Activated naive CD8-positive, alpha-beta T cell treated with anti-CD3 and anti-CD28 coated beads, Interleukin-2, amount 50 U/mL, for 24 hours (primary cell): ENCODE data around the gene HAUS7.

ENCODE experiments used
- ATAC-seq: fragments of 150-1000 bp; cut with Tn5 transposase; one replicate; pipeline ENCODE4 v1.10.0; 2021
- DNase-seq: peaks from one replicate; pipeline ENCODE4 v3.0.0; 2021
- H3K27ac Mint-ChIP-seq: one replicate; pipeline ENCODE4 v1.8.0; 2021; ENCODE audit warnings: mild to moderate bottlenecking, mixed read lengths
- H3K27me3 Mint-ChIP-seq: one replicate; pipeline ENCODE4 v1.8.0; 2021; ENCODE audit warnings: mixed read lengths
- H3K36me3 Mint-ChIP-seq: one replicate; pipeline ENCODE4 v1.8.0; 2021; ENCODE audit warnings: low read depth, mixed read lengths
- H3K4me1 Mint-ChIP-seq: one replicate; pipeline ENCODE4 v1.8.0; 2021; ENCODE audit warnings: mixed read lengths
- H3K4me3 Mint-ChIP-seq: one replicate; pipeline ENCODE4 v1.8.0; 2021; ENCODE audit warnings: mild to moderate bottlenecking, moderate library complexity, mixed read lengths
- H3K9me3 Mint-ChIP-seq: one replicate; pipeline ENCODE4 v1.8.0; 2021; ENCODE audit warnings: mixed read lengths

The HAUS7 gene

GRCh38 chrX:153433161-153433680 lies 37.2 kb downstream of the HAUS7 start:
- no peak for ATAC-seq
- no peak overlapping the region for H3K4me3 Mint-ChIP-seq
- no peak for DNase-seq
- no peaks in the 10 kb centered on the region for H3K9me3 Mint-ChIP-seq
- no peak overlapping the region for H3K27ac Mint-ChIP-seq
- H3K36me3 Mint-ChIP-seq: no peaks in the 10 kb centered on the region
- H3K4me1 Mint-ChIP-seq: no peaks in the 10 kb centered on the region
- H3K27me3 Mint-ChIP-seq: no peaks in the 10 kb centered on the region

- Mint-ChIP-seq H3K4me3 (no peak overlapping the region), H3K27ac (no peak overlapping the region), H3K9me3 (no peaks in the 10 kb centered on the region), H3K36me3 (no peaks in the 10 kb centered on the region), H3K27me3 (no peaks in the 10 kb centered on the region), H3K4me1 (no peaks in the 10 kb centered on the region)
- DNase-seq (no peak), ATAC-seq (no peak)
These were observed 39.6 kb downstream of the HAUS7 start for GRCh38 chrX:153430796-153431195.

GRCh38 chrX:153426204-153426603 lies 44.2 kb downstream of the HAUS7 start:
- ATAC-seq: no peak
- no peaks in the 10 kb centered on the region for H3K9me3 Mint-ChIP-seq
- no peaks in the 10 kb centered on the region for H3K36me3 Mint-ChIP-seq
- no peak overlapping the region for H3K4me3 Mint-ChIP-seq
- H3K27ac Mint-ChIP-seq: no peak overlapping the region
- H3K27me3 Mint-ChIP-seq: no peaks in the 10 kb centered on the region
- H3K4me1 Mint-ChIP-seq: no peaks in the 10 kb centered on the region
- no peak for DNase-seq

- Mint-ChIP-seq H3K27ac (no peak overlapping the region), H3K27me3 (no peaks in the 10 kb centered on the region), H3K9me3 (no peaks in the 10 kb centered on the region), H3K4me1 (no peaks in the 10 kb centered on the region), H3K4me3 (no peak overlapping the region), H3K36me3 (no peaks in the 10 kb centered on the region)
- ATAC-seq (no peak), DNase-seq (no peak)
These were observed 46.7 kb downstream of the HAUS7 start for GRCh38 chrX:153423652-153424051.

- H3K36me3 Mint-ChIP-seq: no peaks in the 10 kb centered on the region
- ATAC-seq (no peak), DNase-seq (no peak)
- no peaks in the 10 kb centered on the region for H3K4me1 Mint-ChIP-seq
- H3K27ac Mint-ChIP-seq: no peak overlapping the region
- H3K27me3 Mint-ChIP-seq: no peaks in the 10 kb centered on the region
- H3K9me3 Mint-ChIP-seq: no peaks in the 10 kb centered on the region
- H3K4me3 Mint-ChIP-seq: no peak overlapping the region
These were observed 48.5 kb downstream of the HAUS7 start for GRCh38 chrX:153421856-153422255.

GRCh38 chrX:153420851-153421599 lies 49.4 kb downstream of the HAUS7 start:
- H3K9me3 Mint-ChIP-seq: no peaks in the 10 kb centered on the region
- no peak overlapping the region for H3K4me3 Mint-ChIP-seq
- H3K36me3 Mint-ChIP-seq: no peaks in the 10 kb centered on the region
- H3K27ac Mint-ChIP-seq: no peak overlapping the region
- no peaks in the 10 kb centered on the region for H3K4me1 Mint-ChIP-seq
- DNase-seq (no peak), ATAC-seq (no peak)
- H3K27me3 Mint-ChIP-seq: no peaks in the 10 kb centered on the region

- no peak overlapping the region for H3K4me3 Mint-ChIP-seq
- no peaks in the 10 kb centered on the region for H3K9me3 Mint-ChIP-seq
- no peaks in the 10 kb centered on the region for H3K36me3 Mint-ChIP-seq
- H3K27ac Mint-ChIP-seq: no peak overlapping the region
- no peaks in the 10 kb centered on the region for H3K27me3 Mint-ChIP-seq
- H3K4me1 Mint-ChIP-seq: no peaks in the 10 kb centered on the region
- no peak for DNase-seq
- no peak for ATAC-seq
These were observed 52.7 kb downstream of the HAUS7 start for GRCh38 chrX:153417637-153418036.

GRCh38 chrX:153416781-153417450 lies 53.5 kb downstream of the HAUS7 start:
- Mint-ChIP-seq H3K4me3 (no peak overlapping the region), H3K27me3 (no peaks in the 10 kb centered on the region), H3K9me3 (no peaks in the 10 kb centered on the region), H3K4me1 (peaks cover 4% of the 10 kb centered on the region), H3K27ac (no peak overlapping the region), H3K36me3 (no peaks in the 10 kb centered on the region)
- DNase-seq (no peak), ATAC-seq (no peak)

GRCh38 chrX:153414856-153415510 lies 55.4 kb downstream of the HAUS7 start:
- H3K36me3 Mint-ChIP-seq: no peaks in the 10 kb centered on the region
- no peak overlapping the region for H3K4me3 Mint-ChIP-seq
- no peak for DNase-seq
- H3K4me1 Mint-ChIP-seq: peaks cover 8% of the 10 kb centered on the region
- H3K9me3 Mint-ChIP-seq: no peaks in the 10 kb centered on the region
- H3K27me3 Mint-ChIP-seq: no peaks in the 10 kb centered on the region
- no peak for ATAC-seq
- no peak overlapping the region for H3K27ac Mint-ChIP-seq

- no peaks in the 10 kb centered on the region for H3K9me3 Mint-ChIP-seq
- H3K4me1 Mint-ChIP-seq: peaks cover 8% of the 10 kb centered on the region
- ATAC-seq (no peak), DNase-seq (no peak)
- H3K4me3 Mint-ChIP-seq: no peak overlapping the region
- H3K36me3 Mint-ChIP-seq: no peaks in the 10 kb centered on the region
- H3K27ac Mint-ChIP-seq: no peak overlapping the region
- no peaks in the 10 kb centered on the region for H3K27me3 Mint-ChIP-seq
These were observed 56.6 kb downstream of the HAUS7 start for GRCh38 chrX:153413731-153414130.

GRCh38 chrX:153412746-153413720 lies 57.3 kb downstream of the HAUS7 start:
- Mint-ChIP-seq H3K27ac (no peak overlapping the region), H3K36me3 (no peaks in the 10 kb centered on the region), H3K4me1 (peaks cover 8% of the 10 kb centered on the region), H3K27me3 (no peaks in the 10 kb centered on the region), H3K4me3 (peak overlapping the region; percentile 73), H3K9me3 (no peaks in the 10 kb centered on the region)
- DNase-seq: no peak
- ATAC-seq: no peak

- Mint-ChIP-seq H3K4me1 (peaks cover 8% of the 10 kb centered on the region), H3K27me3 (no peaks in the 10 kb centered on the region), H3K27ac (no peak overlapping the region), H3K36me3 (no peaks in the 10 kb centered on the region), H3K4me3 (peak overlapping the region; percentile 73), H3K9me3 (no peaks in the 10 kb centered on the region)
- no peak for ATAC-seq
- no peak for DNase-seq
These were observed 58.3 kb downstream of the HAUS7 start for GRCh38 chrX:153411988-153412574.

GRCh38 chrX:153411255-153411987 lies 59.0 kb downstream of the HAUS7 start, which contains the start of gene ZFP92:
Gene ZFP92 (plus strand): TSS chrX:153411472. CDS start chrX:153418323, 6,851 bp downstream.
- Mint-ChIP-seq H3K36me3 (no peaks in the 10 kb centered on the region), H3K27ac (no peak within 1 kb of the TSS), H3K4me1 (peaks cover 8% of the 10 kb centered on the region), H3K4me3 (peak within 1 kb of the TSS; percentile 73), H3K9me3 (no peaks in the 10 kb centered on the region), H3K27me3 (no peaks in the 10 kb centered on the region)
- ATAC-seq (peak; percentile 81), DNase-seq (peak; percentile 50)
